GM23338 (cell line): ENCODE data around the gene MAP2K2. TPM values are rescaled to one million over a fixed set of nuclear protein-coding genes. Genes with fewer than 3 reads are reported as not detected.

ENCODE experiments used
- ATAC-seq: fragments of 200-7000 bp; cut with Tn5 transposase; 3 replicates; pipeline ENCODE4 v1.9.1; 2020
- DNase-seq: peaks from one replicate; pipeline ENCODE4 v3.0.0-alpha.2; 2015; ENCODE audit warnings: low spot score
- H2AFZ ChIP-seq: fragments of 200-600 bp; sonication (generic); 2 replicates; pipeline ENCODE4 v1.8.0; 2016; ENCODE audit warnings: antibody characterized with exemption, mild to moderate bottlenecking, moderate library complexity
- H3F3A ChIP-seq: fragments of 200-600 bp; sonication (generic); replicated peaks from 2 replicates; pipeline ENCODE4 v1.8.0; 2017; ENCODE audit warnings: antibody characterized with exemption, mixed run types, low read depth
- H3K27ac ChIP-seq: fragments of 200-600 bp; sonication (generic); 2 replicates; pipeline ENCODE4 v1.6.1; 2016; ENCODE audit warnings: low read depth
- H3K27me3 ChIP-seq: fragments of 200-600 bp; sonication (generic); 2 replicates; pipeline ENCODE4 v1.8.0; 2016; ENCODE audit warnings: mild to moderate bottlenecking, mixed run types, moderate library complexity; ENCODE audit not compliant: insufficient read depth
- H3K36me3 ChIP-seq: fragments of 200-600 bp; sonication (generic); 2 replicates; pipeline ENCODE4 v1.8.0; 2016; ENCODE audit warnings: mild to moderate bottlenecking; ENCODE audit not compliant: insufficient read depth
- H3K4me1 ChIP-seq: fragments of 200-600 bp; sonication (generic); 2 replicates; pipeline ENCODE4 v1.8.0; 2016; ENCODE audit warnings: mild to moderate bottlenecking, moderate library complexity; ENCODE audit not compliant: insufficient read depth
- H3K4me2 ChIP-seq: fragments of 200-600 bp; sonication (generic); 2 replicates; pipeline ENCODE4 v1.7.1; 2017; ENCODE audit warnings: mixed run types
- H3K4me3 ChIP-seq: fragments of 200-600 bp; sonication (generic); 2 replicates; pipeline ENCODE4 v1.6.1; 2016; ENCODE audit warnings: mixed run types
- H3K79me2 ChIP-seq: fragments of 200-600 bp; sonication (generic); replicated peaks from 2 replicates; pipeline ENCODE4 v1.8.0; 2017; ENCODE audit warnings: mild to moderate bottlenecking; ENCODE audit not compliant: insufficient read depth
- H3K9me2 ChIP-seq: fragments of 200-600 bp; sonication (generic); 2 replicates; pipeline ENCODE4 v1.8.0; 2017; ENCODE audit not compliant: insufficient read depth
- H4K20me1 ChIP-seq: fragments of 200-600 bp; sonication (generic); replicated peaks from 2 replicates; pipeline ENCODE4 v1.8.0; 2017; ENCODE audit warnings: mild to moderate bottlenecking; ENCODE audit not compliant: insufficient read depth
- H3K27ac Mint-ChIP-seq: 2 replicates; pipeline ENCODE4 v1.8.0; 2020; ENCODE audit warnings: inconsistent platforms, mild to moderate bottlenecking, moderate library complexity, mixed read lengths
- H3K27me3 Mint-ChIP-seq: 3 replicates; pipeline ENCODE4 v1.8.0; 2022; ENCODE audit warnings: low read depth, mild to moderate bottlenecking, moderate library complexity, mixed read lengths, inconsistent platforms; ENCODE audit not compliant: insufficient read depth, poor library complexity
- H3K36me3 Mint-ChIP-seq: 3 replicates; pipeline ENCODE4 v1.8.0; 2021; ENCODE audit warnings: low read depth, mild to moderate bottlenecking, inconsistent platforms, moderate library complexity, mixed read lengths
- H3K4me1 Mint-ChIP-seq: 3 replicates; pipeline ENCODE4 v1.8.0; 2020; ENCODE audit warnings: mild to moderate bottlenecking, inconsistent platforms, mixed read lengths
- H3K4me3 Mint-ChIP-seq: 3 replicates; pipeline ENCODE4 v1.8.0; 2021; ENCODE audit warnings: moderate library complexity, mild to moderate bottlenecking, inconsistent platforms, mixed read lengths
- H3K9me3 Mint-ChIP-seq: 3 replicates; pipeline ENCODE4 v1.8.0; 2020; ENCODE audit warnings: moderate library complexity, mild to moderate bottlenecking, inconsistent platforms, mixed read lengths
- CREB1 ChIP-seq: fragments of 250-450 bp; sonication (Bioruptor Pico); IDR thresholded peaks from 2 replicates; pipeline ENCODE4 v1.5.0; 2020; ENCODE audit warnings: low read depth, mild to moderate bottlenecking, moderate library complexity
- EZH2 ChIP-seq: fragments of 200-600 bp; sonication (generic); IDR thresholded peaks from one replicate; pipeline ENCODE4 v1.8.0; 2017; ENCODE audit warnings: antibody characterized with exemption, mild to moderate bottlenecking, low read depth; ENCODE audit not compliant: unreplicated experiment
- EZH2phosphoT487 ChIP-seq: fragments of 200-600 bp; sonication (generic); IDR thresholded peaks from one replicate; pipeline ENCODE4 v1.8.1; 2018; ENCODE audit warnings: antibody characterized with exemption; ENCODE audit not compliant: unreplicated experiment
- JUNB ChIP-seq: IDR thresholded peaks from one replicate; pipeline ENCODE4 v1.6.1; 2016; ENCODE audit warnings: antibody characterized with exemption; ENCODE audit not compliant: unreplicated experiment
- STAT1 ChIP-seq: IDR thresholded peaks from one replicate; pipeline ENCODE4 v1.6.1; 2016; ENCODE audit warnings: antibody characterized with exemption; ENCODE audit not compliant: unreplicated experiment
- ZNF114 ChIP-seq: fragments of 250-450 bp; sonication (Bioruptor Pico); IDR thresholded peaks from 2 replicates; pipeline ENCODE4 v1.5.0; 2020; ENCODE audit warnings: mild to moderate bottlenecking, moderate library complexity
- ZNF331 ChIP-seq: fragments of 250-450 bp; sonication (Bioruptor Pico); IDR thresholded peaks from 2 replicates; pipeline ENCODE4 v1.5.0; 2020; ENCODE audit warnings: low read depth, mild to moderate bottlenecking, moderate library complexity
- ZNF462 ChIP-seq: fragments of 250-450 bp; sonication (Bioruptor Pico); IDR thresholded peaks from 2 replicates; pipeline ENCODE4 v1.5.0; 2020; ENCODE audit warnings: mild to moderate bottlenecking, moderate library complexity
- polyA plus RNA-seq: library from polyadenylated mRNA; unstranded; fragments of >200 nt; fragmentation: Nextera tagmentation; extraction: Ambion mirVana; gene quantifications from 2 replicates; pipeline ENCODE4 v1.2.1, GENCODE V29; 2016
- total RNA-seq: library from RNA; depleted of rRNA; stranded (reverse); fragments of >200 nt; shearing (Covaris generic); gene quantifications from 2 replicates; pipeline ENCODE4 v1.2.3, GENCODE V29; 2014
- TF ChIP-seq, protein P1 (sequence below): IDR thresholded peaks from 2 replicates; pipeline ENCODE4 v1.6.1; 2016; ENCODE audit warnings: antibody characterized with exemption
- TF ChIP-seq, protein P2 (sequence below), 2 experiments: fragments of 200-600 bp in 1 of 2; sonication (generic) in 1 of 2; conservative IDR thresholded peaks; 2 replicates each; pipeline versions ENCODE4 v1.5.1 to v1.6.1; 2016 to 2017; ENCODE audit warnings: antibody characterized with exemption in 2 of 2, low read depth in 2 of 2, mild to moderate bottlenecking in 2 of 2, moderate library complexity in 1 of 2
- TF ChIP-seq, protein P3 (sequence below): IDR thresholded peaks from one replicate; pipeline ENCODE4 v1.6.1; 2018; ENCODE audit warnings: antibody characterized with exemption; ENCODE audit not compliant: unreplicated experiment

MAP2K2 gene
- total and polyA plus RNA-seq, 2 experiments from 2014 or later = 99.7 to 151 TPM

- H3K9me3 Mint-ChIP-seq = no peaks in the 10 kb centered on the region; the same call in 2 of the 3 replicates
- ATAC-seq = peak; percentile 21
- peaks cover 12% of the 10 kb centered on the region for H4K20me1 ChIP-seq
- DNase-seq = no peak
- no peak overlapping the region for H3K27ac Mint-ChIP-seq
- no peak overlapping the region for H3K4me3 Mint-ChIP-seq
- TF ChIP-seq ZNF114 (CRISPR knock-in tag) (no peak), JUNB (no peak), ZNF331 (CRISPR knock-in tag) (no peak), ZNF462 (CRISPR knock-in tag) (no peak), EZH2 (no peak), CREB1 (CRISPR knock-in tag) (no peak), EZH2phosphoT487 (no peak), STAT1 (no peak)
- TF ChIP-seq, protein P1, sequence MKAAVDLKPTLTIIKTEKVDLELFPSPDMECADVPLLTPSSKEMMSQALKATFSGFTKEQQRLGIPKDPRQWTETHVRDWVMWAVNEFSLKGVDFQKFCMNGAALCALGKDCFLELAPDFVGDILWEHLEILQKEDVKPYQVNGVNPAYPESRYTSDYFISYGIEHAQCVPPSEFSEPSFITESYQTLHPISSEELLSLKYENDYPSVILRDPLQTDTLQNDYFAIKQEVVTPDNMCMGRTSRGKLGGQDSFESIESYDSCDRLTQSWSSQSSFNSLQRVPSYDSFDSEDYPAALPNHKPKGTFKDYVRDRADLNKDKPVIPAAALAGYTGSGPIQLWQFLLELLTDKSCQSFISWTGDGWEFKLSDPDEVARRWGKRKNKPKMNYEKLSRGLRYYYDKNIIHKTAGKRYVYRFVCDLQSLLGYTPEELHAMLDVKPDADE = no peak
- TF ChIP-seq, protein P2, sequence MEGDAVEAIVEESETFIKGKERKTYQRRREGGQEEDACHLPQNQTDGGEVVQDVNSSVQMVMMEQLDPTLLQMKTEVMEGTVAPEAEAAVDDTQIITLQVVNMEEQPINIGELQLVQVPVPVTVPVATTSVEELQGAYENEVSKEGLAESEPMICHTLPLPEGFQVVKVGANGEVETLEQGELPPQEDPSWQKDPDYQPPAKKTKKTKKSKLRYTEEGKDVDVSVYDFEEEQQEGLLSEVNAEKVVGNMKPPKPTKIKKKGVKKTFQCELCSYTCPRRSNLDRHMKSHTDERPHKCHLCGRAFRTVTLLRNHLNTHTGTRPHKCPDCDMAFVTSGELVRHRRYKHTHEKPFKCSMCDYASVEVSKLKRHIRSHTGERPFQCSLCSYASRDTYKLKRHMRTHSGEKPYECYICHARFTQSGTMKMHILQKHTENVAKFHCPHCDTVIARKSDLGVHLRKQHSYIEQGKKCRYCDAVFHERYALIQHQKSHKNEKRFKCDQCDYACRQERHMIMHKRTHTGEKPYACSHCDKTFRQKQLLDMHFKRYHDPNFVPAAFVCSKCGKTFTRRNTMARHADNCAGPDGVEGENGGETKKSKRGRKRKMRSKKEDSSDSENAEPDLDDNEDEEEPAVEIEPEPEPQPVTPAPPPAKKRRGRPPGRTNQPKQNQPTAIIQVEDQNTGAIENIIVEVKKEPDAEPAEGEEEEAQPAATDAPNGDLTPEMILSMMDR (conservative IDR thresholded peaks at IDR 0.05; ENCODE audit: low read depth in 2 of 2) = no peak
- TF ChIP-seq, protein P3, sequence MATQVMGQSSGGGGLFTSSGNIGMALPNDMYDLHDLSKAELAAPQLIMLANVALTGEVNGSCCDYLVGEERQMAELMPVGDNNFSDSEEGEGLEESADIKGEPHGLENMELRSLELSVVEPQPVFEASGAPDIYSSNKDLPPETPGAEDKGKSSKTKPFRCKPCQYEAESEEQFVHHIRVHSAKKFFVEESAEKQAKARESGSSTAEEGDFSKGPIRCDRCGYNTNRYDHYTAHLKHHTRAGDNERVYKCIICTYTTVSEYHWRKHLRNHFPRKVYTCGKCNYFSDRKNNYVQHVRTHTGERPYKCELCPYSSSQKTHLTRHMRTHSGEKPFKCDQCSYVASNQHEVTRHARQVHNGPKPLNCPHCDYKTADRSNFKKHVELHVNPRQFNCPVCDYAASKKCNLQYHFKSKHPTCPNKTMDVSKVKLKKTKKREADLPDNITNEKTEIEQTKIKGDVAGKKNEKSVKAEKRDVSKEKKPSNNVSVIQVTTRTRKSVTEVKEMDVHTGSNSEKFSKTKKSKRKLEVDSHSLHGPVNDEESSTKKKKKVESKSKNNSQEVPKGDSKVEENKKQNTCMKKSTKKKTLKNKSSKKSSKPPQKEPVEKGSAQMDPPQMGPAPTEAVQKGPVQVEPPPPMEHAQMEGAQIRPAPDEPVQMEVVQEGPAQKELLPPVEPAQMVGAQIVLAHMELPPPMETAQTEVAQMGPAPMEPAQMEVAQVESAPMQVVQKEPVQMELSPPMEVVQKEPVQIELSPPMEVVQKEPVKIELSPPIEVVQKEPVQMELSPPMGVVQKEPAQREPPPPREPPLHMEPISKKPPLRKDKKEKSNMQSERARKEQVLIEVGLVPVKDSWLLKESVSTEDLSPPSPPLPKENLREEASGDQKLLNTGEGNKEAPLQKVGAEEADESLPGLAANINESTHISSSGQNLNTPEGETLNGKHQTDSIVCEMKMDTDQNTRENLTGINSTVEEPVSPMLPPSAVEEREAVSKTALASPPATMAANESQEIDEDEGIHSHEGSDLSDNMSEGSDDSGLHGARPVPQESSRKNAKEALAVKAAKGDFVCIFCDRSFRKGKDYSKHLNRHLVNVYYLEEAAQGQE = no peak
- H3K27me3 Mint-ChIP-seq = peaks cover 16% of the 10 kb centered on the region
- no peaks in the 10 kb centered on the region for H3K9me2 ChIP-seq
- H3K4me2 ChIP-seq = no peak overlapping the region
- no peak overlapping the region for H3K4me3 ChIP-seq
- H3K27ac ChIP-seq = no peak overlapping the region
- H3F3A ChIP-seq = 0 out of 2 replicates have a peak, but pooled peaks cover 10% of the 10 kb centered on the region
- no peaks in the 10 kb centered on the region for H3K27me3 ChIP-seq
- H3K79me2 ChIP-seq = peaks cover under 1% of the 10 kb centered on the region
- H3K4me1 ChIP-seq = peaks cover 14% of the 10 kb centered on the region
- no peak overlapping the region for H2AFZ ChIP-seq
- peaks cover 15% of the 10 kb centered on the region; the same call in 2 of the 3 replicates for H3K36me3 Mint-ChIP-seq
- H3K36me3 ChIP-seq = no peaks in the 10 kb centered on the region
- H3K4me1 Mint-ChIP-seq = peaks cover 9% of the 10 kb centered on the region
These were observed 80.5 kb downstream of the MAP2K2 start for GRCh38 chr19:4043401-4043800.
